HFFc6 (cell line): ENCODE measurements around the gene GJD3. TPM values are rescaled to one million over a fixed set of nuclear protein-coding genes. Genes with fewer than 3 reads are reported as not detected.

Experiments
- DNase-seq: peaks from one replicate; pipeline ENCODE4 v3.0.0-alpha.2; 2018
- H3K27ac Mint-ChIP-seq: 2 replicates; pipeline ENCODE4 v1.8.0; 2020; ENCODE audit warnings: mild to moderate bottlenecking, mixed read lengths
- H3K27me3 Mint-ChIP-seq: 2 replicates; pipeline ENCODE4 v1.8.0; 2021; ENCODE audit warnings: mild to moderate bottlenecking, moderate library complexity, mixed read lengths; ENCODE audit not compliant: insufficient read depth
- H3K36me3 Mint-ChIP-seq: 2 replicates; pipeline ENCODE4 v1.8.0; 2021; ENCODE audit warnings: low read depth, mixed read lengths
- H3K4me1 Mint-ChIP-seq: 2 replicates; pipeline ENCODE4 v1.8.0; 2020; ENCODE audit warnings: low read depth, mixed read lengths
- H3K4me3 Mint-ChIP-seq: 2 replicates; pipeline ENCODE4 v1.8.0; 2020; ENCODE audit warnings: mild to moderate bottlenecking, moderate library complexity, mixed read lengths
- H3K9me3 Mint-ChIP-seq: 2 replicates; pipeline ENCODE4 v1.8.0; 2020; ENCODE audit warnings: mild to moderate bottlenecking, mixed read lengths
- total RNA-seq, 6 experiments: library from RNA; stranded (reverse); fragmentation: NEBNext Ultra II Directional; extraction: Animal tissue kit (Norgen Biotek cat#: 25700); gene quantifications; 2 replicates in 1 of 6; 3 replicates in 5 of 6; pipeline ENCODE4 v1.2.3, GENCODE V29; 2021
- TF ChIP-seq, protein P1 (sequence below): fragments of 200-600 bp; sonication (generic); IDR thresholded peaks from 2 replicates; pipeline ENCODE4 v1.5.0; 2021; ENCODE audit warnings: antibody characterized with exemption, mild to moderate bottlenecking

The GJD3 gene
- total RNA-seq, 6 experiments from 2014 or later: 0.36 to 1.4 (median 0.81) TPM

DNA sequence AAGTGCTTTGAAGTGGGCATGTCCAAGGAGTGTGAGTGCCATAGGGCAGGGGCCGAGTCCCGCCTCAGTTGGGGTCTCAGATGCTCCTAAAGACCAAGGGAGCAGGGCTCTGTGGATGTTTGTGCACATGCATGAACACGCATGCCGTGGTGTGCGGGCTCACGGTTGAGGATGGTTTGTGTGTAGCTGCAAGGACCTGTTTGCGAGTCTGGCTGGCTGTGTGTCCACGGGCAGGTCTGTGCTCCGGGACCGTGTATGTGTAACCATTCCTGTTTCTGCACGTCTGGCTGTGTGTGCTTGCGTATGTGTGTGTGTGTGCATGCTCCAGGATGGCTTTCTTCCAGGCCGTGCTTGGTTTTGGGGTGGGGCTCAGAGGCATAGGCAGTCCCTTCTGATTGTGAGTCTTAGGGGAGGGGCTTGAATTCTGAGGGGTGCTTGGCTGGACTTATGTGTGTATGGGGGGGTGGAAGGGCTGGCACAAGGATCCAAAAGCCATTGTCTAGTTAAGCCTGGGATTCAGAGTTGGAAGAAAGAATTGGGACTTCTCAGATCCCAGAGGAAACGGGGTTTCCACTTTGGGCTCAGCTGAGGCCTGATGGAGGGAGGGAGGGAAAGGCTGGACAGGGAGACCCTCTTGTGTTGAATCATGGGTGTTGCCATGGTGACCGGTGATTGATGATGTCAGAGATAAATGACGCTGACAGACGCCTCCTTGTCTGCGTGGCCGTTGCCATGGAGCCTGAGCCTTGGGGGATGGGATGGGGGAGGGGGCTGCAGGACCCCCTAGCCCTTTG lies 14.4 kb downstream of the GJD3 start:
- peaks cover 3% of the 10 kb centered on the region for H3K27me3 Mint-ChIP-seq
- H3K4me3 Mint-ChIP-seq: no peak overlapping the region
- H3K36me3 Mint-ChIP-seq: peaks cover 23% of the 10 kb centered on the region
- H3K27ac Mint-ChIP-seq: peak overlapping the region; percentile 63
- DNase-seq: no peak
- no peaks in the 10 kb centered on the region for H3K9me3 Mint-ChIP-seq
- TF ChIP-seq, protein P1, sequence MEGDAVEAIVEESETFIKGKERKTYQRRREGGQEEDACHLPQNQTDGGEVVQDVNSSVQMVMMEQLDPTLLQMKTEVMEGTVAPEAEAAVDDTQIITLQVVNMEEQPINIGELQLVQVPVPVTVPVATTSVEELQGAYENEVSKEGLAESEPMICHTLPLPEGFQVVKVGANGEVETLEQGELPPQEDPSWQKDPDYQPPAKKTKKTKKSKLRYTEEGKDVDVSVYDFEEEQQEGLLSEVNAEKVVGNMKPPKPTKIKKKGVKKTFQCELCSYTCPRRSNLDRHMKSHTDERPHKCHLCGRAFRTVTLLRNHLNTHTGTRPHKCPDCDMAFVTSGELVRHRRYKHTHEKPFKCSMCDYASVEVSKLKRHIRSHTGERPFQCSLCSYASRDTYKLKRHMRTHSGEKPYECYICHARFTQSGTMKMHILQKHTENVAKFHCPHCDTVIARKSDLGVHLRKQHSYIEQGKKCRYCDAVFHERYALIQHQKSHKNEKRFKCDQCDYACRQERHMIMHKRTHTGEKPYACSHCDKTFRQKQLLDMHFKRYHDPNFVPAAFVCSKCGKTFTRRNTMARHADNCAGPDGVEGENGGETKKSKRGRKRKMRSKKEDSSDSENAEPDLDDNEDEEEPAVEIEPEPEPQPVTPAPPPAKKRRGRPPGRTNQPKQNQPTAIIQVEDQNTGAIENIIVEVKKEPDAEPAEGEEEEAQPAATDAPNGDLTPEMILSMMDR: no peak
- peaks cover 33% of the 10 kb centered on the region for H3K4me1 Mint-ChIP-seq

DNA sequence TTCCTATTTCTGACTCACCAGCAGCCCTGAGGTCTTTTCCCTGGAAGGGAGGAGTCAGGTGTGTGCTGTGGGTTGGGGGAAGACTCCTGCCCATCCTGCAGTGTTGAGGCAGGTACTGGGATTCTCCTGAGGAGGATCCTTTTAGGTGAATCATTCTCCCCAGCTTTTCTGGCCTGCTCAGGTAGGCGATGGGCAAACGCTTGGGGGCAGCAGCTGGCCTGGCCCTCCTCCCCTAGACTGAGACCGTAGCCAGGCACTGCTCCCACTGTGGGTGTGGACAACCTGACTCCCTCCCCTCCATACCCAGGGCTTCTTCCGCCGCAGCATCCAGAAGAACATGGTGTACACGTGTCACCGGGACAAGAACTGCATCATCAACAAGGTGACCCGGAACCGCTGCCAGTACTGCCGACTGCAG lies 15.1 kb downstream of the GJD3 start:
- Mint-ChIP-seq H3K4me3 (no peak overlapping the region), H3K27ac (peak overlapping the region; percentile 31; the same call in 1 of the 2 replicates)

DNA sequence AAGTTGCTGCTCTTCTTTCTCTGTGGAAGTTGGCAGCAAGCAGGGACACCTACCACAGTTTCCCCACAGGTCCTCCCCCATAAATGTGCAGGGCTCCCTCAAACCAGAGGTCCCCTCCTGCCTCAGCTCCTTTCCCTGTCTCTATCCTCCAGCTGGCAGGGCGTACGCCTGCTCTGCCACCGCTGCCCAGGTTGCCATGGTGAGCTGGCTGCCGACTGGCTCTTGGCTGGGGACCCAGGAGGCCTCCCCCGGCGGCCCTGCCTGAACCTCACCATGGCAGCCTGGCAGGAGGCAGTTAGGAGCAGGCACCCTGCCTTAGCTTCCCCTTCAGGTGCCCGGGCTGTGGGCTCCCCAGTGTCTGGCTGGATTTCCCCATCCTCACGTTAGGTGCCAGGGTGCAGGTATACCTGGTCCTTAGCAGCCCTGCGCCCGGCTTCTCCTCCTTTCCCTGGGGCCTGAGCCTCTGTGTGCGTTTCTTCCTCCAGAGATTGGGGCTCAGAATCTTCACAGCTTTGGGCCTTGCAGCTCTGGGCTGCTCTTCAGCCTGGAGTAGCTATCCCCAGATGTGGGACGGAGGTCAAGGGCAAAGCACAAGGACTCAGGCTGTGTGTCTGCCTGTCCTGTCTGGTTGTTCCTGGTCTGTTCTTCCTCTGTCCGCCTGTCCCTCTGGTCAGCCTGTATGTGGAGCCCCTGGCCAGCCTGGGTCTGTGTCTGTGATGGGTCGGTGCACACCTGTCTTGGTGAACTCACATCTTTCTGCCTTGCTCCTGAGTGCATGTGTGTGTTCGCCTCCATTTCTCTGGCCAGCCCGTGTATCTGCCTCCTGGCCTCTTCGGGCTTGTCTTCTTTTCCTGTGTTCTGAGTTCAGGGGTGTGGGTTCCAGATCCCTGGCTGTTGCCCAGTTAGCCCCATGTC lies 15.7 kb downstream of the GJD3 start:
- H3K27ac Mint-ChIP-seq: peak overlapping the region; percentile 31; the same call in 1 of the 2 replicates

More for the DNA sequence above, 15.1 kb downstream of the GJD3 start:
- Mint-ChIP-seq H3K36me3 (peaks cover 23% of the 10 kb centered on the region), H3K4me1 (peaks cover 40% of the 10 kb centered on the region), H3K9me3 (no peaks in the 10 kb centered on the region), H3K27me3 (peaks cover 3% of the 10 kb centered on the region)
- TF ChIP-seq, protein P1: no peak
- DNase-seq: no peak

DNA sequence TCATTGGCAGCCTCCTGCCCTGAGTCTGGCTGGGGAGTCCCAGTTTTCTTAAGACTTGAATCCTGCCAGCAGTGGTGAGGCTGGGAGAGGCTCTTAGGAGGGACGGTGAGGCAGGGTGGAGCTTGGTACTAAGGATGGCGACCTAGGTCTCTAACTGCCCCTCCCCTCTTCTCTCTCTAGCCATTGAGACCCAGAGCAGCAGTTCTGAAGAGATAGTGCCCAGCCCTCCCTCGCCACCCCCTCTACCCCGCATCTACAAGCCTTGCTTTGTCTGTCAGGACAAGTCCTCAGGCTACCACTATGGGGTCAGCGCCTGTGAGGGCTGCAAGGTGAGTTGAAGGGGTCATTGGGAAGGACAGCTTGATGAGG lies 16.4 kb downstream of the GJD3 start:
- Mint-ChIP-seq H3K4me1 (peaks cover 53% of the 10 kb centered on the region), H3K27ac (no peak overlapping the region), H3K4me3 (no peak overlapping the region), H3K27me3 (peaks cover 3% of the 10 kb centered on the region), H3K9me3 (no peaks in the 10 kb centered on the region), H3K36me3 (peaks cover 24% of the 10 kb centered on the region)
- TF ChIP-seq, protein P1: no peak
- DNase-seq: no peak

More for the DNA sequence above, 15.7 kb downstream of the GJD3 start:
- TF ChIP-seq, protein P1: no peak
- no peak for DNase-seq
- H3K4me3 Mint-ChIP-seq: no peak overlapping the region
- peaks cover 3% of the 10 kb centered on the region for H3K27me3 Mint-ChIP-seq
- peaks cover 46% of the 10 kb centered on the region for H3K4me1 Mint-ChIP-seq
- no peaks in the 10 kb centered on the region for H3K9me3 Mint-ChIP-seq
- H3K36me3 Mint-ChIP-seq: peaks cover 23% of the 10 kb centered on the region

DNA sequence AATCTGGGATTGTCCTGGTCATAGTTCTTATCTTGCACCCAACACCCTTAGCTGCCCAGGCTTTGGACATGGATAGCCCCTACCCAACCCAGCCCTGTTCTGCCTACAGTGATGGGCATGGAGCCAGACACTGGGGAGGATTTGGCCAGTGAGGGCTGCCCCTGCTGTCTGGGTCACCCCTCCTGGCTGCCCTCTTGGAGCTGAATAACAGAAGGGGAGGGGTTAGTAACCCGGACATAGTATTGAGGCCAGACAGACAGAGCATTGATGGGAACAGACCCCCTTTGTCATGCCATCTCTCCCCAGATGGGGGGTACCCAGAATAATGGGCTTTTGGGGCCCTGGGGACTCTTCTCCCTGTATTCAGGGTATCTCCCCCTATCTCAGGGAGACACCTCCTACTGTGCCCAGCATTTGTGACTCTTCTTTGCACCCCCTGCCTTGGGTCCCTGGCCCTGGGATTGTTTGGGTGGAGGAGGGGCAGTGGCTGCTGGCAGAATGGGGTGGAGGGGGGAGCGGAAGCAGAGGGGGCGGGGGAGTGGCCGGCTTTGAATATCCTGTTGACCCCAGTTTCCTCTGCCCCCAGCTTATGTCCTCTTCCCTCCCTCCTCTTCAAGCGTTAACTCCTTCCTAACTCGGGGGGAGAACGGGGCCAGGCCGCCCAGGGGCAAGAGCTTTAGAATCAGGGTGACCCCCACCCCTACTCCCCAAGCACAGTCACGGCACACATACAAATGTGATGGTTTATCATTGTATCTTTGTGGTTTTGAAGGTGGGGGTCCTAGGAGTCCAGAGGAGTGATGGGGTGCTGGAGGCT lies 17.0 kb downstream of the GJD3 start:
- Mint-ChIP-seq H3K9me3 (no peaks in the 10 kb centered on the region), H3K27ac (no peak overlapping the region; the same call in 1 of the 2 replicates), H3K4me3 (no peak overlapping the region), H3K36me3 (peaks cover 26% of the 10 kb centered on the region), H3K27me3 (peaks cover 3% of the 10 kb centered on the region), H3K4me1 (peaks cover 58% of the 10 kb centered on the region)
- DNase-seq: no peak
- TF ChIP-seq, protein P1: no peak
